ENCODE data around the gene SLC26A9.

Gene SLC26A9

GRCh38 chr1:205947024-205947423 is 3.8 kb upstream of the SLC26A9 start:
- Histone ChIP-seq H3K27me3 (ENCODE audit: insufficient read depth, poor library complexity, severe bottlenecking) (no peaks in the 10 kb centered on the region), H3K27ac (ENCODE audit: poor library complexity, severe bottlenecking) (no peak overlapping the region), H3K9me3 (ENCODE audit: severe bottlenecking) (no peaks in the 10 kb centered on the region), H3K4me1 (ENCODE audit: insufficient read depth, poor library complexity, severe bottlenecking) (peaks cover 13% of the 10 kb centered on the region), H3K36me3 (ENCODE audit: low read depth) (no peaks in the 10 kb centered on the region), H3K4me3 (ENCODE audit: severe bottlenecking) (no peak overlapping the region)
- DNase-seq (ENCODE audit: low spot score) (no peak), ATAC-seq (ENCODE audit: low read depth) (peak; percentile 76)
- TF ChIP-seq CTCF (IDR thresholded peaks at IDR 0.05; ENCODE audit: poor library complexity, severe bottlenecking) = no peak

- H3K27me3 ChIP-seq (ENCODE audit: insufficient read depth, poor library complexity, severe bottlenecking) = no peaks in the 10 kb centered on the region
- ATAC-seq (ENCODE audit: low read depth) (no peak), DNase-seq (ENCODE audit: low spot score) (no peak)
- H3K9me3 ChIP-seq (ENCODE audit: severe bottlenecking) = no peaks in the 10 kb centered on the region
- H3K4me3 ChIP-seq (ENCODE audit: severe bottlenecking) = no peak overlapping the region
- H3K27ac ChIP-seq (ENCODE audit: poor library complexity, severe bottlenecking) = no peak overlapping the region
- no peaks in the 10 kb centered on the region for H3K36me3 ChIP-seq (ENCODE audit: low read depth)
- peaks cover under 1% of the 10 kb centered on the region for H3K4me1 ChIP-seq (ENCODE audit: insufficient read depth, poor library complexity, severe bottlenecking)
- TF ChIP-seq CTCF (IDR thresholded peaks at IDR 0.05; ENCODE audit: poor library complexity, severe bottlenecking) = no peak
Measured at GRCh38 chr1:205945069-205945468, 1.8 kb upstream of the SLC26A9 start.

GRCh38 chr1:205944525-205944924 is 1.3 kb upstream of the SLC26A9 start:
- no peaks in the 10 kb centered on the region for H3K36me3 ChIP-seq (ENCODE audit: low read depth)
- H3K27me3 ChIP-seq (ENCODE audit: insufficient read depth, poor library complexity, severe bottlenecking) = no peaks in the 10 kb centered on the region
- ATAC-seq (ENCODE audit: low read depth) (no peak), DNase-seq (ENCODE audit: low spot score) (no peak)
- no peak overlapping the region for H3K27ac ChIP-seq (ENCODE audit: poor library complexity, severe bottlenecking)
- no peak for TF ChIP-seq CTCF (IDR thresholded peaks at IDR 0.05; ENCODE audit: poor library complexity, severe bottlenecking)
- H3K9me3 ChIP-seq (ENCODE audit: severe bottlenecking) = no peaks in the 10 kb centered on the region
- H3K4me1 ChIP-seq (ENCODE audit: insufficient read depth, poor library complexity, severe bottlenecking) = no peaks in the 10 kb centered on the region
- H3K4me3 ChIP-seq (ENCODE audit: severe bottlenecking) = no peak overlapping the region

GRCh38 chr1:205942631-205943159 is 561 bp downstream of the SLC26A9 start:
- TF ChIP-seq CTCF (IDR thresholded peaks at IDR 0.05; ENCODE audit: poor library complexity, severe bottlenecking) = no peak
- Histone ChIP-seq H3K4me3 (ENCODE audit: severe bottlenecking) (no peak overlapping the region), H3K4me1 (ENCODE audit: insufficient read depth, poor library complexity, severe bottlenecking) (no peaks in the 10 kb centered on the region), H3K27me3 (ENCODE audit: insufficient read depth, poor library complexity, severe bottlenecking) (no peaks in the 10 kb centered on the region), H3K9me3 (ENCODE audit: severe bottlenecking) (no peaks in the 10 kb centered on the region), H3K36me3 (ENCODE audit: low read depth) (no peaks in the 10 kb centered on the region), H3K27ac (ENCODE audit: poor library complexity, severe bottlenecking) (no peak overlapping the region)
- DNase-seq (ENCODE audit: low spot score) = no peak
- ATAC-seq (ENCODE audit: low read depth) = no peak

GRCh38 chr1:205940710-205941109 is 2.5 kb downstream of the SLC26A9 start:
- TF ChIP-seq CTCF (IDR thresholded peaks at IDR 0.05; ENCODE audit: poor library complexity, severe bottlenecking) = no peak
- H3K27me3 ChIP-seq (ENCODE audit: insufficient read depth, poor library complexity, severe bottlenecking) = no peaks in the 10 kb centered on the region

More at GRCh38 chr1:205940710-205941109, 2.5 kb downstream of the SLC26A9 start:
- Histone ChIP-seq H3K4me3 (ENCODE audit: severe bottlenecking) (no peak overlapping the region), H3K9me3 (ENCODE audit: severe bottlenecking) (no peaks in the 10 kb centered on the region), H3K36me3 (ENCODE audit: low read depth) (no peaks in the 10 kb centered on the region), H3K27ac (ENCODE audit: poor library complexity, severe bottlenecking) (no peak overlapping the region), H3K4me1 (ENCODE audit: insufficient read depth, poor library complexity, severe bottlenecking) (peaks cover 12% of the 10 kb centered on the region)
- no peak for DNase-seq (ENCODE audit: low spot score)
- no peak for ATAC-seq (ENCODE audit: low read depth)
